Pancreas (tissue), 10 donors: ENCODE measurements around the gene SLC12A8. TPM values are rescaled to one million over a fixed set of nuclear protein-coding genes. Genes with fewer than 3 reads are reported as not detected.

Source experiments
- ATAC-seq, 4 donors: fragments of 200-7000 bp; cut with Tn5 transposase; one replicate each; pipeline versions ENCODE4 v1.8.0 to v1.9.1; 2020; ENCODE audit warnings: mild to moderate bottlenecking in 4 of 4, moderate library complexity in 4 of 4
- DNase-seq, 6 donors: peaks; one replicate each; pipeline ENCODE4 v3.0.0-alpha.2; 2020
- FAIRE-seq: peaks from 2 replicates; lab custom pipeline; 2012; peaks lifted over from hg19 to GRCh38; lab: Jason Lieb, UNC
- H3K27ac ChIP-seq, 4 donors: fragments of 200-600 bp; sonication (generic); 1 replicate in 3 of 4; 2 replicates in 1 of 4; pipeline versions ENCODE4 v1.5.0 to v1.8.0; 2020
- H3K27me3 ChIP-seq, 4 donors: fragments of 200-600 bp; one replicate each; pipeline ENCODE4 v1.8.0; 2021
- H3K36me3 ChIP-seq, 3 donors: fragments of 200-600 bp; sonication (generic) in 1 of 3; one replicate each; pipeline versions ENCODE4 v1.5.0 to v1.8.0; 2020 to 2021
- H3K4me1 ChIP-seq, 3 donors: fragments of 200-600 bp; one replicate each; pipeline ENCODE4 v1.8.0; 2021
- H3K4me3 ChIP-seq, 4 donors: fragments of 200-600 bp; sonication (generic) in 2 of 4; one replicate each; pipeline versions ENCODE4 v1.5.0 to v1.8.0; 2020 to 2021
- H3K9me3 ChIP-seq, 4 donors: fragments of 200-600 bp; one replicate each; pipeline ENCODE4 v1.8.0; 2021
- CTCF ChIP-seq, 4 donors: fragments of 200-600 bp; sonication (generic) in 3 of 4; IDR thresholded peaks; one replicate each; pipeline versions ENCODE4 v1.5.0 to v1.8.0; 2021; ENCODE audit warnings: antibody characterized with exemption in 4 of 4
- whole genome bisulfite sequencing, 2 donors: extraction: QIAGEN DNeasy Blood & Tissue Kit; methylation state at CpG; one replicate each; pipeline ENCODE4 v1.1.7; 2013; 5-methylcytosine and 5-hydroxymethylcytosine counted together
- intact Hi-C, 3 donors: fragments of 100-400 bp; cut with DNase I; formaldehyde crosslinking; loops; one replicate each; pipeline versions ENCODE4 v1.11.1 to v1.14.2; 2022
- polyA plus RNA-seq, 2 donors: library from polyadenylated mRNA; stranded (reverse); fragments of 200-250 nt; gene quantifications; one replicate each; pipeline ENCODE4 v1.2.3, GENCODE V29; 2013
- total RNA-seq, 6 donors: library from RNA; stranded (reverse); fragmentation: NEBNext Ultra II Directional in 4 of 6; extraction: Animal tissue kit (Norgen Biotek cat#: 25700) in 4 of 6; gene quantifications; one replicate each; pipeline versions ENCODE4 v1.2.1 to v1.2.4, GENCODE V29; 2021 to 2023
- donor health status: healthy with polysubstance abuse.
- donor health status: DM: no; HTN: no; CAD: no; lungs with moderate emphysema.
- donor health status: DM: no; HTN: no; CAD: no.
- donor health status: control.
- donor health status: control.
- donor health status: Bipolar disorder and iron deficiency.
- donor health status: DM: yes; HTN: yes; CAD: no.
- donor health status: DM: no; HTN: no; CAD: no.
- donor health status: DM: no; HTN: no; CAD: no.
- donor health status: DM: yes; HTN: yes; CAD: no.

SLC12A8 gene
- total and polyA plus RNA-seq, 8 donors = 6.6 to 16.2 (median 12.5) TPM

GRCh38 chr3:125102470-125102869, 110.1 kb downstream of the SLC12A8 start:
- TF ChIP-seq CTCF (IDR thresholded peaks at IDR 0.05) = no peak
- no peak for DNase-seq
- no peaks in the 10 kb centered on the region for H3K27me3 ChIP-seq
- no peak for ATAC-seq
- no peak overlapping the region for H3K4me3 ChIP-seq
- H3K9me3 ChIP-seq = no peaks in the 10 kb centered on the region
- 85 to 87% methylated on average over 6 of the region's 6 CpGs for WGBS, 2 donors
- H3K27ac ChIP-seq = no peak overlapping the region
- H3K4me1 ChIP-seq = no peaks in the 10 kb centered on the region
- H3K36me3 ChIP-seq = peaks cover 0 to 10% (median 0%) of the 10 kb centered on the region in 3 donors
- intact Hi-C loops = no loop called here
- FAIRE-seq = no peak

DNA sequence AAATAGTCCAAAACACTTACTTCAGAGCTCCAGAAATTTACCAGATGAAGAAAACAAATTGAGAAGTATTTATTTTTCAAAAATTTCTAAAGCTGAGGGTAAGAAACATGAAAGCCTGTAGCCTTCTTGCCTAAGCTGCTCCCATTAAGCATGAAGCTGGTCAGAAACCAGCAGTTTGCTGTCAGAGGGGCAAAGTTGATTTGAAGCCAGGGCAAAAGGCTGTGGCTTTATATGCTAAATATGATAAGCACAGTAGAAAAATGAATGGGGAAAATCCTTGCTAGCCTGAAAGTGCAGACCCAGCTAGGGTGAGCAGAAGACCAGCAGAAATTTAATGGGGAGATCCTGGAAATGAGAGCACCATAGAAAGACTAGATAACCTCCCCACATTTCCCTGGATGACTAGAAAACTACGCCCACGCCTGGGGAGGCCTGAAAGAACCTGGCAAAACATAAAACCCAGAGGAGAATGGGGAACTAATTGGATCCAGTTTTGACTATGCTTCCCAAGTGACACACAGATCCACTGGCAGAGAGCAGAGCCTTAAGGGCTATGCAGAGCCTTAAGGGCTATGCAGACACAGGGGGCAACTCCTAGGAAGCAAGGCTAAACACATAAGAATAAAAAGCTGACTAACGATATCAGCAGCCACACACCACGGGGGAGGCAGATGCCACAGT, 113.8 kb downstream of the SLC12A8 start:
- no peak for DNase-seq
- Histone ChIP-seq H3K4me1 (no peaks in the 10 kb centered on the region), H3K27me3 (no peaks in the 10 kb centered on the region), H3K4me3 (no peak overlapping the region), H3K9me3 (no peaks in the 10 kb centered on the region), H3K27ac (no peak overlapping the region), H3K36me3 (peaks cover 0 to 7% (median 0%) of the 10 kb centered on the region in 3 donors)
- WGBS, 2 donors = 88 to 96% methylated on average over 4 of the region's 4 CpGs
- no peak for ATAC-seq
- TF ChIP-seq CTCF (IDR thresholded peaks at IDR 0.05) = no peak
- intact Hi-C loops = no loop called here
- no peak for FAIRE-seq

DNA sequence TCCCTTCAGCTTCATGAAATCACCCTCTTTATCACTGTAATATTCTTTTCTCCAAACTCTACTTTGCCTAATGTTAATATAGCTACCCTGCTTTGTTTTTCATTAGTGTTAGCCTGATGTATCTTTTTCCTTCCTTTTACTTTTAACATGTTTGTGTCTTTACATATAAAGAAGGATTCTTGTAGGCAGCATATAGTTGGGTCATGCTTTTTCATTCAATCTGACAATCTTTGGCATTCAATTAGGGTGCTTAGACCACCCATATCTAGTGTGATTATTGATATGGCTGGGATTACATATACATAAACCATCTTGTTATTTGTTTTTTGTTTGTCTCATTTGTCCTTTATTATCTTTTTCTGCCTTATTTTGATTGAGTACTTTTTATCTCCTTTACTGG, 121.9 kb downstream of the SLC12A8 start:
- DNase-seq = no peak
- ATAC-seq = no peak
- Histone ChIP-seq H3K9me3 (no peaks in the 10 kb centered on the region), H3K4me1 (no peaks in the 10 kb centered on the region), H3K27ac (no peak overlapping the region), H3K36me3 (peaks cover 0 to 4% (median 0%) of the 10 kb centered on the region in 3 donors), H3K27me3 (no peaks in the 10 kb centered on the region), H3K4me3 (no peak overlapping the region)
- FAIRE-seq = no peak
- intact Hi-C loops = no loop called here
- TF ChIP-seq CTCF (IDR thresholded peaks at IDR 0.05) = no peak

GRCh38 chr3:125087768-125088391, 124.7 kb downstream of the SLC12A8 start:
- DNase-seq (no peak), FAIRE-seq (no peak), ATAC-seq (no peak)
- Histone ChIP-seq H3K4me1 (no peaks in the 10 kb centered on the region), H3K27me3 (no peaks in the 10 kb centered on the region), H3K4me3 (no peak overlapping the region), H3K9me3 (no peaks in the 10 kb centered on the region), H3K36me3 (peaks cover 0 to 6% (median 0%) of the 10 kb centered on the region in 3 donors), H3K27ac (no peak overlapping the region)
- intact Hi-C loops = no loop called here
- WGBS, 2 donors = 87 to 94% methylated on average over 6 of the region's 6 CpGs
- TF ChIP-seq CTCF (IDR thresholded peaks at IDR 0.05) = no peak

DNA sequence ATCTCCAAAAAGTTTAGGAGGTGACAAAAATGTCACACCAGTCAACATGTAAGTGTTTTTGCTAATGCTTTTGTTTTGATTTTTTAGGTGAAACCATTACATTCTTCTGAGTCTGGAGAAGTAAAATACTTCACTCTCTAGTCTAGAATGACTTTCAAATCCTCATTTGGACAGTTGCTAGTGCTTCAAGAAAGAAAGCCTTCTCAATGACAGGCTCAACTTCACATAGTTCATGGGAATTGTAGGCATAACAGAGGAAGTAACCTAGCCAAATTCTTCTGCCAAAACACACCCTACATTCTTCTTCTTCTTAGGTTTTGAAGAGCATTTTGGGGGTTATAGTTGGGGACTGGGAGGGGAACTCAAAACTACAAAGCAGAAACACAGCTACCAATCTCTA, 127.4 kb downstream of the SLC12A8 start:
- DNase-seq = no peak
- intact Hi-C loops = no loop called here
- no peak overlapping the region for H3K27ac ChIP-seq
- no peaks in the 10 kb centered on the region for H3K27me3 ChIP-seq
- no peak for FAIRE-seq
- TF ChIP-seq CTCF (IDR thresholded peaks at IDR 0.05) = no peak
- H3K9me3 ChIP-seq = no peaks in the 10 kb centered on the region
- peaks cover 0 to 6% (median 0%) of the 10 kb centered on the region in 3 donors for H3K36me3 ChIP-seq
- ATAC-seq = no peak
- no peaks in the 10 kb centered on the region for H3K4me1 ChIP-seq
- H3K4me3 ChIP-seq = no peak overlapping the region
